IPS DF 6.9 (cell line): Measurements from ENCODE around the gene ABHD4.
"Not testable (repeated sequence)": the region's sequence is repeated elsewhere in the genome, so short reads cannot be mapped to it uniquely, and the experiment has no call there.

Experiments used
- DNase-seq: peaks from one replicate; pipeline ENCODE4 v3.0.0-alpha.2; 2013; ENCODE audit warnings: low read depth, low spot score
- H3K27ac ChIP-seq: one replicate; pipeline ENCODE4 v1.5.1; 2013; ENCODE audit warnings: low read length, control low read depth
- H3K27me3 ChIP-seq: 2 replicates; pipeline ENCODE4 v1.6.1; 2013; ENCODE audit warnings: mild to moderate bottlenecking, low read length; ENCODE audit not compliant: control insufficient read depth, insufficient read depth
- H3K36me3 ChIP-seq: 2 replicates; pipeline ENCODE4 v1.6.1; 2013; ENCODE audit warnings: low read length; ENCODE audit not compliant: control insufficient read depth, insufficient read depth
- H3K4me1 ChIP-seq: 2 replicates; pipeline ENCODE4 v1.6.1; 2013; ENCODE audit warnings: low read length; ENCODE audit not compliant: control insufficient read depth, insufficient read depth
- H3K4me3 ChIP-seq: 2 replicates; pipeline ENCODE4 v1.5.1; 2013; ENCODE audit warnings: mild to moderate bottlenecking, low read length
- H3K9me3 ChIP-seq: 2 replicates; pipeline ENCODE4 v1.6.1; 2013; ENCODE audit warnings: low read length, inconsistent platforms; ENCODE audit not compliant: control insufficient read depth, insufficient read depth
- WGBS: extraction: QIAGEN DNeasy Blood & Tissue Kit; methylation state at CpG from one replicate; pipeline ENCODE4 v1.1.7; 2013; ENCODE audit warnings: mixed read lengths, missing lambda C conversion rate; ENCODE audit not compliant: insufficient read length, insufficient coverage; 5-methylcytosine and 5-hydroxymethylcytosine counted together

ABHD4 gene, protein sequence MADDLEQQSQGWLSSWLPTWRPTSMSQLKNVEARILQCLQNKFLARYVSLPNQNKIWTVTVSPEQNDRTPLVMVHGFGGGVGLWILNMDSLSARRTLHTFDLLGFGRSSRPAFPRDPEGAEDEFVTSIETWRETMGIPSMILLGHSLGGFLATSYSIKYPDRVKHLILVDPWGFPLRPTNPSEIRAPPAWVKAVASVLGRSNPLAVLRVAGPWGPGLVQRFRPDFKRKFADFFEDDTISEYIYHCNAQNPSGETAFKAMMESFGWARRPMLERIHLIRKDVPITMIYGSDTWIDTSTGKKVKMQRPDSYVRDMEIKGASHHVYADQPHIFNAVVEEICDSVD

DNA sequence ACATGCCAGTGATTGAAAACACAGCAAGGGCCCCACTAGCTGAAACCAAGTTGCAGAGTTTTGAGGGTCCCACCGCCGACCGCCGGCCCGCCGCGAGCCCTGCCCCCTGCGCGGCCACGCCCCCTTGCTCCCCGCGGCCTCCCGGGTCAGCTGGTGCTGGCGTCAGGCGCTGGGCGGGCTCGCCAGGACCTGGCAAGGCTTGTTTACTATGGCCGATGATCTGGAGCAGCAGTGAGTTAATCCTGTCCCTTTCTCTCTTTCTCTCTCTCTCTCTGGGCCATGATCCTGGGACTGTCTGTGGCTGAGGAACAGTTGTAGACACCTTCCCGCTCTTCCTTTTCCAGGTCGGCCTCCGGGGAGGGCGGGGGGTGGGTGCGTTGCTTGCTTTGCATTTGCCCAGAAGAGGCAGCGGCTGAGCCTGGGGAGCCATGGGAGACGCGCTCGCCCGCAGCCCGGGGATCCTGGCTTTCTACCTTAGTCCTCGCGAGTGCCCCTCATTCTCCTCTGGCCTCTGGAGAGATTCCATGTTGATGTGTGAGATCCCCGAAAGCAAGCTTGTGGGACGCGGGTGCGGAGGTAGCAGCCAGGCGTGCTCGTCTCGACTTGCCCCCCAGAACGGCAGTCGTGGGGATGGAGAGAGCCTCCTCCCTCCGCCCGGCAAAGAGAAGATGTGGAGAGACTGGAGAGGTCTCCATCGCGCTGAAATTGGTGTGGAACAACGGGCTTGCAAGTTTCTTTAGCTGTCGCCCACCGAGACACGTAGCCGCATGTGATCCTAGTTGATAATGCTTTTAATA, at the start of gene ABHD4:
Gene ABHD4, plus strand, starts transcription at position 202 of the 797 bp plus-strand sequence. Its CDS starts 7 bp downstream, at position 209.
- Histone ChIP-seq H3K9me3 (no peaks in the 10 kb centered on the region), H3K4me3 (peak within 1 kb of the TSS; percentile 73), H3K36me3 (peaks cover 13% of the 10 kb centered on the region), H3K27ac (no peak within 1 kb of the TSS), H3K4me1 (0 out of 2 replicates have a peak, but pooled peaks cover 3% of the 10 kb centered on the region), H3K27me3 (no peaks in the 10 kb centered on the region)
- DNase-seq: peak; percentile 45
- no CpG with 5 or more reads among the region's 49 CpGs for WGBS

DNA sequence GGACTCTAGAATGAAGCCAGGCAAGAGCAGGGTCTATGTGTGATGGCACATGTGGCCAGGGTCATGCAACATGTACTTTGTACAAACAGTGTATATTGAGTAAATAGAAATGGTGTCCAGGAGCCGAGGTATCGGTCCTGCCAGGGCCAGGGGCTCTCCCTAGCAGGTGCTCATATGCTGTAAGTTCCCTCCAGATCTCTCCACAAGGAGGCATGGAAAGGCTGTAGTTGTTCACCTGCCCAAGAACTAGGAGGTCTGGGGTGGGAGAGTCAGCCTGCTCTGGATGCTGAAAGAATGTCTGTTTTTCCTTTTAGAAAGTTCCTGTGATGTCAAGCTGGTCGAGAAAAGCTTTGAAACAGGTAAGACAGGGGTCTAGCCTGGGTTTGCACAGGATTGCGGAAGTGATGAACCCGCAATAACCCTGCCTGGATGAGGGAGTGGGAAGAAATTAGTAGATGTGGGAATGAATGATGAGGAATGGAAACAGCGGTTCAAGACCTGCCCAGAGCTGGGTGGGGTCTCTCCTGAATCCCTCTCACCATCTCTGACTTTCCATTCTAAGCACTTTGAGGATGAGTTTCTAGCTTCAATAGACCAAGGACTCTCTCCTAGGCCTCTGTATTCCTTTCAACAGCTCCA, 48.7 kb upstream of the ABHD4 start:
- no peaks in the 10 kb centered on the region for H3K27me3 ChIP-seq
- peaks cover 7% of the 10 kb centered on the region for H3K4me1 ChIP-seq
- DNase-seq: no peak
- H3K27ac ChIP-seq: no peak overlapping the region
- no CpG with 5 or more reads among the region's 6 CpGs for WGBS
- H3K9me3 ChIP-seq: no peaks in the 10 kb centered on the region
- no peak overlapping the region for H3K4me3 ChIP-seq
- no peaks in the 10 kb centered on the region for H3K36me3 ChIP-seq

DNA sequence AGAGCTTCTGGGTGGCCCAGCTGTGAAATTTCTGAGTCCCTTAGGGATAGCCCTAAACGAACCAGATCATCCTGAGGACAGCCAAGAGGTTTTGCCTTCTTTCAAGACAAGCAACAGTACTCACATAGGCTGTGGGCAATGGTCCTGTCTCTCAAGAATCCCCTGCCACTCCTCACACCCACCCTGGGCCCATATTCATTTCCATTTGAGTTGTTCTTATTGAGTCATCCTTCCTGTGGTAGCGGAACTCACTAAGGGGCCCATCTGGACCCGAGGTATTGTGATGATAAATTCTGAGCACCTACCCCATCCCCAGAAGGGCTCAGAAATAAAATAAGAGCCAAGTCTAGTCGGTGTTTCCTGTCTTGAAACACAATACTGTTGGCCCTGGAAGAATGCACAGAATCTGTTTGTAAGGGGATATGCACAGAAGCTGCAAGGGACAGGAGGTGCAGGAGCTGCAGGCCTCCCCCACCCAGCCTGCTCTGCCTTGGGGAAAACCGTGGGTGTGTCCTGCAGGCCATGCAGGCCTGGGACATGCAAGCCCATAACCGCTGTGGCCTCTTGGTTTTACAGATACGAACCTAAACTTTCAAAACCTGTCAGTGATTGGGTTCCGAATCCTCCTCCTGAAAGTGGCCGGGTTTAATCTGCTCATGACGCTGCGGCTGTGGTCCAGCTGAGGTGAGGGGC, 48.0 kb upstream of the ABHD4 start:
- no CpG with 5 or more reads among the region's 11 CpGs for WGBS
- DNase-seq: no peak
- no peaks in the 10 kb centered on the region for H3K36me3 ChIP-seq
- H3K4me1 ChIP-seq: peaks cover 7% of the 10 kb centered on the region
- no peaks in the 10 kb centered on the region for H3K9me3 ChIP-seq
- peak overlapping the region; percentile 5 for H3K27ac ChIP-seq
- H3K27me3 ChIP-seq: no peaks in the 10 kb centered on the region
- H3K4me3 ChIP-seq: no peak overlapping the region

DNA sequence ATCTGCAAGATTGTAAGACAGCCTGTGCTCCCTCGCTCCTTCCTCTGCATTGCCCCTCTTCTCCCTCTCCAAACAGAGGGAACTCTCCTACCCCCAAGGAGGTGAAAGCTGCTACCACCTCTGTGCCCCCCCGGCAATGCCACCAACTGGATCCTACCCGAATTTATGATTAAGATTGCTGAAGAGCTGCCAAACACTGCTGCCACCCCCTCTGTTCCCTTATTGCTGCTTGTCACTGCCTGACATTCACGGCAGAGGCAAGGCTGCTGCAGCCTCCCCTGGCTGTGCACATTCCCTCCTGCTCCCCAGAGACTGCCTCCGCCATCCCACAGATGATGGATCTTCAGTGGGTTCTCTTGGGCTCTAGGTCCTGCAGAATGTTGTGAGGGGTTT, 46.5 kb upstream of the ABHD4 start:
- H3K4me1 ChIP-seq: peaks cover 4% of the 10 kb centered on the region
- H3K27me3 ChIP-seq: no peaks in the 10 kb centered on the region
- H3K36me3 ChIP-seq: no peaks in the 10 kb centered on the region
- no peak overlapping the region for H3K4me3 ChIP-seq
- WGBS: no CpG with 5 or more reads among the region's 5 CpGs
- no peaks in the 10 kb centered on the region for H3K9me3 ChIP-seq
- DNase-seq: no peak
- H3K27ac ChIP-seq: no peak overlapping the region

DNA sequence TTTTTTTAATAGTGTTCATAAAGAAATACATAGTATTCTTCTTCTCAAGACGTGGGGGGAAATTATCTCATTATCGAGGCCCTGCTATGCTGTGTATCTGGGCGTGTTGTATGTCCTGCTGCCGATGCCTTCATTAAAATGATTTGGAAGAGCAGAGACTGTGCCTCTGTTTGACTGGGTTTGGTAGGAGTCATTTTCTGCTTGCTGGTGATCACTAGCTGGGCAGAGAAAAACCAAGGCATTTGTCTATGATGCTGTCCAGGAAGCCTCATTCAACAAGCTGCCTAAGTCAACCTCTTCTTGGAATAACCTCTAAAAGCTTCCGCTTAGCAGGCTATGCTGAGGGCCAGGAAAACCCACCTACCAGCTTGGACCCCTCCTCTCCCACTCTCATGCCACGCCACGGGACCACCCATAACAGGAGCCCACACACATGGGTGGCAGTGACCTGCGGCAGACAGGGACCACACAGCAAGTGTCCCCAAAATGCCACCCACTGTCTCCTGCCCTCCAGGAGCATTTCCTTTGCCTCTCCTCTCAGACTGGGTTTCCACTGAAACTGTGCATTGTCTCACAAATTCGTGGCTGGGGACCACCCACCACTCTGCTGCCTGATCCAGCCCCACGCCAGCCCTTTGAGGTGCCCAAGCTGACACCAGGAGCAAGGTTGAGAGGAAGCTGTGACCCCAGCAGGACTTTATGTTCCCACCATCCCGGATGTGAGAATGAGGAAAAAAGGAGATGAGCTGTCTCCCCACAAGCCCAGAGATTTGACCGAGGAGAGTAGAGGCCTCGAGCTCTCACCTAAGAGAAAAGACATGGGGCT, 45.9 kb upstream of the ABHD4 start:
- Histone ChIP-seq H3K4me1 (peaks cover 4% of the 10 kb centered on the region), H3K4me3 (no peak overlapping the region), H3K9me3 (no peaks in the 10 kb centered on the region), H3K36me3 (no peaks in the 10 kb centered on the region), H3K27ac (no peak overlapping the region), H3K27me3 (no peaks in the 10 kb centered on the region)
- DNase-seq: no peak
- WGBS: no CpG with 5 or more reads among the region's 13 CpGs

DNA sequence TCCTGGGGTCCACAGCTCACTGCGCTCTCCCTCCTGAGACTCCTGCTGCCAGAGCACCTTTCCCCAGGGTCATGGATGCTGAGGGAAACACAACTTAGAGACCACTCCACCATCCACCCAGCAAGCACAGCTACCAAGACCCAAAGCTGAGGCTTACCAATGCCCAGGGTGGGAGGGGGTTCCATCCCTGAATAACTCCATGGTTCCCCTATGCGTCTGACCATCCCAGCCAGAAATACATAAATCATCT, 45.3 kb upstream of the ABHD4 start:
- Histone ChIP-seq H3K36me3 (no peaks in the 10 kb centered on the region), H3K4me1 (peaks cover 4% of the 10 kb centered on the region), H3K27me3 (no peaks in the 10 kb centered on the region), H3K9me3 (no peaks in the 10 kb centered on the region), H3K4me3 (no peak overlapping the region), H3K27ac (no peak overlapping the region)
- WGBS: no CpG with 5 or more reads among the region's 2 CpGs
- no peak for DNase-seq

DNA sequence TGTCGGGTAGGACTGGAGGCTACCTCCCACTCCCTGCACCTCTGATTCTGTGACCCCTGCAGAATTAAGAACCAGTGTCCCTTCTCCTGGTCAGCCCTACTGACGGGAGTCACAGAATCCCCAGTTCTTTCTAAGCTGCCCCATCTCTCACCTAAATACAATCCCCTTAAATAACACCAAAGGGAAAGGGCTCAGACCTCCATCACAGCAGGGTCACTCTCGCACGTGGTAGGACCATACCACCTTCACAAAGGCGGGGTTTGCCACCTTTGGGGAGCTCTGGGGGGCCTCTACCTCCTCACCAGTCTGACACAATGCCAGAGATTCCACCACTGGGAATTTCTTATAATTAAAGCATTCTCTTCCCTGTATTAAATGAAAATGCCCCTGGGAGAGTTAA, 44.7 kb upstream of the ABHD4 start:
- H3K4me3 ChIP-seq: no peak overlapping the region
- no peaks in the 10 kb centered on the region for H3K27me3 ChIP-seq
- H3K27ac ChIP-seq: no peak overlapping the region
- H3K9me3 ChIP-seq: no peaks in the 10 kb centered on the region
- no CpG with 5 or more reads among the region's 5 CpGs for WGBS
- DNase-seq: no peak
- H3K36me3 ChIP-seq: no peaks in the 10 kb centered on the region
- peaks cover 4% of the 10 kb centered on the region for H3K4me1 ChIP-seq

DNA sequence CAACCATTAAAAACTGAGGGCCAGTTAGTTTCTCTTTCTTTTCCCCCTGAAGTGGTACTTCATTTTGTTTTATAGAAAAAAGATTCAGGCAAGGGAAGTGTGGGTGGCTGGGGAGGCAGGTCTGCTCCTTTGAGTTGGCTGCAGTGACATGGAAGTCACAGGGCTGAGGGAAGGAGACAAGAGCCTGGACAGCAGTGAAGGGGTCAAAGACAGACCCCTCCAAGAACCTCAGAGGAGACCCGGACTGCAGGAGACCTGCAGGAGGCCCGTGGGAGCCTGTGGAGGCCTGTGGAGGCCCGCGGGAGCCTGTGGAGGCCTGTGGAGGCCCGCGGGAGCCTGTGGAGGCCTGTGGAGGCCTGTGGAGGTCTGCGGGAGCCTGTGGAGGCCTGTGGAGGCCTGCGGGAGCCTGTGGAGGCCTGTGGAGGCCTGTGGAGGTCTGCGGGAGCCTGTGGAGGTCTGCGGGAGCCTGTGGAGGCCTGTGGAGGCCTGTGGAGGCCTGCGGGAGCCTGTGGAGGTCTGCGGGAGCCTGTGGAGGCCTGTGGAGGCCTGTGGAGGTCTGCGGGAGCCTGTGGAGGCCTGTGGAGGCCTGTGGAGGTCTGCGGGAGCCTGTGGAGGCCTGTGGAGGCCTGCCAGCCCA, 44.1 kb upstream of the ABHD4 start:
- no CpG with 5 or more reads among the region's 14 CpGs for WGBS
- not testable (repeated sequence) for DNase-seq, H3K9me3 ChIP-seq, H3K36me3 ChIP-seq, H3K27me3 ChIP-seq, H3K4me3 ChIP-seq, H3K4me1 ChIP-seq, H3K27ac ChIP-seq

DNA sequence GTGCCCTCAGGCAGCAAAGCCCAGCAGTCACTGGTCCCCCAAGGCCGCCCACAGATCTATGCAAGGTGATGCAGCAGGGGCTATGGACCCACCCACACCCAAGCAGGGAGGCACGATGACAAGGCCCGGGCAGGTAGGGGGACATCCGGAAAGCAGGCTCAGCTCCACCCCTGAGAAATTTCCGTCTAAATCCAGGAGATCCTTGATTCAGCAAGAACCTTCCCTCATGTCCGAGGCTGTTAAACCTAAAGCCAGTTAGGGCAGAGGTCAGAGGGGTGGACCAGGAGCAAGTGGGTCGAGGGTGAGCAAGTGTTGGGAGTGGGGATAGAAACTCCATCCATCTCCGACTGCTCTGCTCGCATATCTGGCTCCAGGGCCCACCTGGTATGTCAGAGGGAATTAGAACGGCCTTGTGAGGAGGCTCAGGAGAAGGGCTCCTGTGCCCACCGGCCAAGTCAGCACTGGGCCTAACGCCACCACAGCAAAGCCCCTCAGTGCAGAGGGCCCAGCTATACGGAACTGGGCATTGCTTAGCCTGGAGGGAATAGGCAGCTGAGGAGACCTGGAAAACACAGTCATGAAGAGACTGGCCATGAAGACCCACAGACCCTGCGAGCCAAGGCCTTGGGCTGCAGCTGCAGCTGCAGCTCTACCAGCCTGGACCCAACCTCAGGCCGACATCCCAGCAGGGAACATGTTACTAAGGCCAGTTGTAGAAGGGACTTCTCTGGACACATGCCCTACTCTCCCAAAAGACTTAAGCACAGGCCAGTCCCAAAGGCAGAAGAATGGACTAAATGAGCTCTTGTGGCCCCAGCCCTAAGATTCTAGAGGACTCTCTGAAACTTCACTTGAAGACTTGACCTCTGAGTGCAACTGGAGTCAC, 43.4 kb upstream of the ABHD4 start:
- Histone ChIP-seq H3K27me3 (no peaks in the 10 kb centered on the region), H3K4me1 (peaks cover 4% of the 10 kb centered on the region), H3K27ac (no peak overlapping the region), H3K36me3 (no peaks in the 10 kb centered on the region), H3K4me3 (no peak overlapping the region), H3K9me3 (no peaks in the 10 kb centered on the region)
- WGBS: no CpG with 5 or more reads among the region's 15 CpGs
- no peak for DNase-seq
